Inflammatory macrophage treated with lipopolysaccharide for 4 hours (primary cell): ENCODE results near the gene FOXM1.

Experiments
- DNase-seq: peaks from one replicate; pipeline ENCODE4 v3.0.0-alpha.2; 2020

Gene FOXM1

GRCh38 chr12:2834581-2835491 lies 42.1 kb downstream of the FOXM1 start, which contains the start of gene NRIP2:
Gene NRIP2, minus strand, starts transcription at chr12:2835035. Its CDS starts 52 bp downstream, at chr12:2834983.
- no peak for DNase-seq

DNA sequence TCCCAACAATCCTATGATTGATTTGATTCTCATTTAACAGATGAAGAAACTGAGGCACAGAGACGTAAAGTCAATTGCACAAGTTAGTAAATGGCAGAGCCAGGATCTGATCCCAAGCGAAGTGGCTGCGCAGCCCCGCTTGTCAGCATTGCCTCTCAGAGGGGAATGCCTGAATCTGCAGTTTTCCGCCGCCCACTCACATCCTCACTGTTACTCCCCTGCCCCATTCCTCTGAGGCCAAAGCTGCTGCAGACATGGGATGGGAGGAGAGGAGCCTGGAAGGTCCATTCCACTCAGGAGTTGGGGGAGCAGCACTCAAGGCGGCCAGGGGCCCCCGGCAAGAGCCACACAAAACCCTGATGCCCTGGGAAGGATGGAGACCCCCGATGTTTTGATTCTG lies 43.2 kb downstream of the FOXM1 start:
- no peak for DNase-seq

GRCh38 chr12:2833327-2833726 lies 43.6 kb downstream of the FOXM1 start:
- DNase-seq = no peak

- DNase-seq = no peak
Observed at GRCh38 chr12:2832550-2833127, 44.3 kb downstream of the FOXM1 start.

- DNase-seq = no peak
Observed at GRCh38 chr12:2829275-2829674, 47.7 kb downstream of the FOXM1 start.

DNA sequence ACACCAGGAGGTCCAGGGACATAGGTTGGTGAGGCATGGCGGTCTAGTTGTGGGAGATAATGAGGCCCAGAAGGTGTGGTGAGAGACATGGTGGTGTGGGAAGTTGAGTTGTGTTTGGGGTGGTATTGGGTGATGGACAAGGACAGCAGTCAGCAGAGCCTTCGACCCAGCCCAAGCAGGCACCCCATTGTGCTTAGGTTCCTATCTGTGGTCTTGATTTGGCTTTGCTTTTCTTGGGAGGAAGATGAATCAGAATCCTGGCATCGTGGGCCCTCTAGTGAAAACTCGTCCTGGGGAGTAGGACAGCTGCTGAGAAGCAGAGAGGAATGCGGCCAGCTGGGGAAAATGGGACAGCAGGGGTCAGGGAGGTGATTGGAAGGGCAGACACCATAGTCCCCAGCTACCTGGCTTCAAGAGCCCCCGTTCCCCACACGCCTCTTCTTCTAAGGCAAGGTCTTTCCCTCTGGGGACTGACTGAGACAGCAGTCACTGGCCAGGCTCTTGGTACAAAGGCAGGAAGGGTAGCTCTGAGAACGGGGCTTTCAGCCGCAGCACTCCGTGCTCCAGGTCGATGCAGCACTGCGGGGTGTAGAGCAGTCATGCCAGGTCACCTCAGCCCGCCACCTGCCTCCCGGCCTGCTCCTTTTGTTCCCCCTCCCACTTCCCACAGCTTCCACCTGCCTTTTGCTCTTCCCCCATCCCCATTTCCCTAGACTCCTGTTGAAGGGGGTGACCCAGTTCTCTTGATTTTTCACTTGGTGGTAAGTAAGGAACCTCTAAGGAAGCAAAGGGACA lies 50.1 kb downstream of the FOXM1 start:
- no peak for DNase-seq

GRCh38 chr12:2826036-2826435 lies 50.9 kb downstream of the FOXM1 start:
- DNase-seq = no peak

DNA sequence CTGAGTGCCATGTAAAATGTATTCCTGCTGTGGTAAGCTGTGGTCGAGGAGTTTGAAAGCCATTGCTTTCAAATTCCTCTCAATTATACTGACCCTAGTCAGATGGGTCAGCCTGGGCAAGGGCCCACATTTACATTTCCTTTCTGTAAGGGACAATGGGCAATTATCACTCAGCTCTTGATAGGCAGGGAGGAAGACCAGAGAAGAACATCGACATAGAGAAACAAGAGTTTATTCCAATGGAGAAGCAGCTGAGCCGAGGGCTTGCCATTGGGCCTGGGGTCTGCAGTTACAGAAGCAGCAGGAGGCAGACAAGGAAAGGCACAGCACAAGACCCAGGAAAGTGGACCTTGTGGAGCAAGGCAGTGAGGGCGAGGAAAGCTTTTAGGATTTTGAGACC lies 51.8 kb downstream of the FOXM1 start:
- DNase-seq = no peak

DNA sequence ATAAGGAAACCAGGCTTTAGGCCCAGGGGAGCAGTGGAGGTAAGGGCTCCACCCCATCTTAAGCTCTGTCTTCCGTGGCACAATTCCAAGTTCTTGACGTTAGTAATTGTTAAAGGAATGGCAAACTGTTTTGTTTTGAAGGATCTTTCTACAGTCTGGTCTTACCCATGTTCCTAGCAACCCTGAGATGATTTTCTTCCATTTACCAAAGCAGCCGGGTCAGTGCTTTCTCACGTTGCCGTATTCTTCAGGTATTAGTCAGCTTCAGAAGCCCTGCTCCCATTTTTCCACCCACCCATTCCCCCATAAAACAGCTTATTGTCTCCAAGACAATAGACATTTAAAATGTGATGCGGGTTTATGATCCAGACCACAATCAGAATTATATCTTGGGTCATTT lies 52.4 kb downstream of the FOXM1 start:
- DNase-seq = no peak

DNA sequence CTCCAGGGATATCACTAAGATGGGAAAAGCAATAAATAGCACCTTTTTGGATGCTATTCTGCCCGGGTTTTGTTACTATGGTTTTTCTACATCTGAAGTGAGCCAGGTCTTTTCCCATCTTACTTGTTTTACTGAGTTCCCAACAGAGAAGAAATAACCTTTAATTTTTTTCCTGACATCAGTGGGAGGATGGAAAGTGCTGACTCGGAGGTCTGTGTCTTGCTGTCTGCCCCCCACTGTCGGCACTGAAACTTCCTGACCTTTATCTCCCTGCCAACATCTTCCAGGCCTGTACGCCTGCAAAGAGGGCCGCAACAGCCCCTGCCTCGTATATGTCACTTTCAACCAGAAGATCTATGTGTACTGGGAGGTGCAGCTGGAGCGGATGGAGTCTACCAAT lies 53.5 kb downstream of the FOXM1 start:
- DNase-seq = no peak

DNA sequence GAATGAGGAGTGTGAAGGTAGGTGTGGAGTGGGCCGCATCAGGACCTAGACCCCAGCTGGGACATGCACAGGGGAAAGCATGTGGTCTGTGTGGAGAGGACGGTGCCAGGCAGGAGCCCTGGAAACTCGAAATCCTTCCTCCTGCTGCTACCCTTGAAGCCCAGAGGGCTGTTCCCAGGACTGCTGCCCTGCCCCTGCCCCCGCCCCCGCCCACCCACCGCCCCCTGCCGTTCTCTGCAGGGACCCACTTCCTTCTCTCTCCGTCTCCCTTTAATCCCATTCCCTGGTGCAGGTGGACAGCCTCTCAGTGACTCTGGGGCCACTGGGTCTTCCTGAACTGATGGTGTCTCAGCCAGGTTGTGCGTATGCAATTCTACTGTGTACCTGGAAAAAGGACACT lies 56.5 kb downstream of the FOXM1 start:
- DNase-seq = no peak

GRCh38 chr12:2819810-2820209 lies 57.2 kb downstream of the FOXM1 start:
- no peak for DNase-seq

DNA sequence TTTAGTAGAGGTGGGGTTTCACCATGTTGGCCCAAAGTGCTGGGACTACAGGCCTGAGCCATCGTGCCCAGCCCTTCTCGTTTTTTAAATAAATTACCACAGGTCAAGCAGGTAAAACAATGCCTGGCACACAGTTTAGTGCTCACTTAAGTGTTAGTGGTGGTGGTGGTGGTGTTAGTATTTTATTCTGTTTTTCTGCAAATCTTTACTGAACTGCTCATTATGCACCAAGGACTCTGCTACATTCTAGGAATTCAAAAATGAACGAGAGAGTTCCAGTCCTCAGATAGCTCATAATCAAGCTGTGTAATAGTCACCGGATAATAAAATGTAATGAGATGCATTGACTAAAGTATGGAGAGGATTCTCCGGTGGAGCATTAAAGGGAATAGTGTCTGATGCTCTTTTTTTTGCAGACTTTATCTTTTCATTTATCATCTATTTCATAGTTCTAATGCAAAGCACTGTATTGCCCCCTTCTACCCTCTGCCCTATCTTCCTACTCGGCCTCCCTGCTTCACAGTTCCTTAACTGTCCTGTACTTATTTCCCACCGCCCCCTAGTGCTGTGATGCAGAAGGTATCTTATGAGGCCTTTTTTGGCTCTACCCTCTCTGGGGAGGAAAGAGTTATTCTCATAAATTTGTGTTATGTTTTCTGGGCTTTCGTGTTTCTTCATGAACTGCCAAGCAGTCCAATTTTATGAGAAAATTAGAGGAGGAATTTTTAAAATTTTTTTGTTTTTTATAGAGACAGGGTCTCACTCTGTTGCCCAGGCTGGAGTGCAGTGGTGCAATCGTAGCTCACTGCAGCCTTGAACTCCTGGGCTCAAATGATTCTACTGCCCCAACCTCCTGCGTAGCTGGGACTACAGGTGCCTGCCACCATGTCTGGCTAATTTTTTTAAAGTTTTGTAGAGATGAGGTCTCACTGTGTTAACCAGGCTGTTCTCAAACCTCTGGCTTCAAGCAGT lies 63.5 kb downstream of the FOXM1 start:
- DNase-seq = peak; percentile 74

GRCh38 chr12:2812290-2813213 lies 64.4 kb downstream of the FOXM1 start, which contains the start of gene ITFG2:
Gene ITFG2, plus strand, starts transcription at chr12:2812668. Its CDS starts 93 bp downstream, at chr12:2812761.
- DNase-seq = peak; percentile 99

DNA sequence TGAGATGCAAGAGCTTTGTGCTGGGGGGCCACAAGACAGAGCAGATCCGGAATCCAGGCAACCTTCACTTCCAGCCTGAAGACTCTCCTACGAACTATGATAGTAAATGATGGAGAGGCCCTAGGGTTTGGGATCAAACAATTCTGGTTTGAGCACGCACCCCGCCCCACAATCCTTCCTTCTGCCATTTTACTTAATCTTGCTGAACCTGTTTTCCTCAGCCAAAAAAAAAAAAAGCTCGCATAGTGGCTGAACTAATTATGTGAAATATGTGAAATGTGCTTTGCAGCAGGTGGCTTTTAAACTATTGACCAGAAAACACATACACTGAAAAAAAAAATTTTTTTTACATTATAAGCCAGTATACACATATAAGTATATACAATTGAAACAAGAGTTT lies 65.2 kb downstream of the FOXM1 start:
- no peak for DNase-seq
